Endodermal cell (in vitro differentiated cells): ENCODE data around the gene RIN3. TPM values are rescaled to one million over a fixed set of nuclear protein-coding genes. Genes with fewer than 3 reads are reported as not detected.

Experiments
- DNase-seq: peaks from one replicate; pipeline ENCODE4 v3.0.0-alpha.2; 2017
- H3K27ac ChIP-seq: 2 replicates; pipeline ENCODE4 v1.5.1; 2013; ENCODE audit warnings: mild to moderate bottlenecking, low read depth, low read length, moderate library complexity
- H3K27me3 ChIP-seq: 2 replicates; pipeline ENCODE4 v1.6.1; 2013; ENCODE audit warnings: mild to moderate bottlenecking, low read length, moderate library complexity; ENCODE audit not compliant: insufficient read depth, control insufficient read depth, poor library complexity, severe bottlenecking
- H3K36me3 ChIP-seq: 2 replicates; pipeline ENCODE4 v1.7.0; 2013; ENCODE audit warnings: mild to moderate bottlenecking, low read length, moderate library complexity; ENCODE audit not compliant: control insufficient read depth, insufficient read depth
- H3K4me1 ChIP-seq: one replicate; pipeline ENCODE4 v1.7.0; 2013; ENCODE audit warnings: low read length; ENCODE audit not compliant: control insufficient read depth, insufficient read depth
- H3K4me3 ChIP-seq: 2 replicates; pipeline ENCODE4 v1.5.1; 2013; ENCODE audit warnings: mild to moderate bottlenecking, low read length, moderate library complexity
- H3K9ac ChIP-seq: 2 replicates; pipeline ENCODE4 v1.6.1; 2013; ENCODE audit warnings: mild to moderate bottlenecking, low read length, moderate library complexity; ENCODE audit not compliant: poor library complexity, severe bottlenecking; ENCODE audit errors: extremely low read depth
- H3K9me3 ChIP-seq: 2 replicates; pipeline ENCODE4 v1.6.1; 2013; ENCODE audit warnings: mild to moderate bottlenecking, low read length, moderate library complexity; ENCODE audit not compliant: control insufficient read depth
- H3K27ac Mint-ChIP-seq: 2 replicates; pipeline ENCODE4 v1.8.0; 2020; ENCODE audit warnings: mixed read lengths
- H3K27me3 Mint-ChIP-seq: 2 replicates; pipeline ENCODE4 v1.8.0; 2021; ENCODE audit warnings: mild to moderate bottlenecking, mixed read lengths; ENCODE audit not compliant: insufficient read depth
- H3K36me3 Mint-ChIP-seq: 2 replicates; pipeline ENCODE4 v1.8.0; 2020; ENCODE audit warnings: low read depth, mixed read lengths
- H3K4me1 Mint-ChIP-seq: 2 replicates; pipeline ENCODE4 v1.8.0; 2020; ENCODE audit warnings: mixed read lengths
- H3K4me3 Mint-ChIP-seq: 2 replicates; pipeline ENCODE4 v1.8.0; 2020; ENCODE audit warnings: mild to moderate bottlenecking, moderate library complexity, mixed read lengths
- H3K9me3 Mint-ChIP-seq: 2 replicates; pipeline ENCODE4 v1.8.0; 2020; ENCODE audit warnings: mild to moderate bottlenecking, mixed read lengths
- WGBS, 2 experiments: methylation state at CpG; one replicate each; pipeline versions ENCODE4 v1.1.5 to v1.1.7; 2013; ENCODE audit warnings: missing lambda C conversion rate in 2 of 2, mixed read lengths in 1 of 2; ENCODE audit not compliant: insufficient coverage in 1 of 2, insufficient read length in 1 of 2; 5-methylcytosine and 5-hydroxymethylcytosine counted together
- total RNA-seq, 2 donors: library from RNA; stranded (reverse); fragmentation: NEBNext Ultra II Directional in 1 of 2; extraction: Animal tissue kit (Norgen Biotek cat#: 25700) in 1 of 2; gene quantifications; 2 replicates in 1 of 2; 3 replicates in 1 of 2; pipeline ENCODE4 v1.2.1, GENCODE V29; 2021
- TF ChIP-seq, protein P1 (sequence below): fragments of 200-600 bp; sonication (generic); conservative IDR thresholded peaks from 2 replicates; pipeline ENCODE4 v1.5.0; 2021; ENCODE audit warnings: antibody characterized with exemption, mild to moderate bottlenecking

The RIN3 gene
- total RNA-seq, 2 donors from 2014 or later, result 5.2 to 6.0 TPM

DNA sequence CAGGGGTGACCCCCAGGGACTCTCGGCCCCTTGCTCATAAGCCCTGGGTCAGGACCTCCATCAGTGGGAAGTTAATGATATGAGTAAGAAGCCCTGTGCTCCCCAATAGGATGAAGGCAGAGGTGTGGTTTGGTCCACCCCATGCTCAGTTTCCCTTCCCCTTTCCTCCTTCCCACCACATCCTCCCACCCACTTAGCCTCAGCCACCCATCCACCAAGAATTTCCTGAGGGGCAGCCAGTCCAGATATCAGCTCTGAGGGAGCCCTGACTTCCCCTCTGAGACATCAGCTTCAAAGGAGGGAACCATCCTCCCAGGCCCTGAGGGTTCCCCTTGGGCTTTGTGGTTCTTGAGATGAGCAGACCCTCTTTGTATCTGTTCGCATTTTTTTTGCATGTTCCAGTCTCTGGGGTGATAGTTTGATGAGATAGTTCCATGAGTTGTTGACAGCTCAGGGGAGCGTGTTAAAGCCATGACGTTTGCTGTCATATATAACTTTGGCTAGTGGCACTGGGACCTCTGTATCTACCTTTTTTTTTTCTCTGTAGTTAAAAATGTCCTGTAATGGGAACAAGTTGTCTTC, 163.6 kb downstream of the RIN3 start:
- Mint-ChIP-seq H3K4me3 (no peak overlapping the region), H3K9me3 (no peaks in the 10 kb centered on the region), H3K36me3 (peaks cover 3% of the 10 kb centered on the region), H3K27me3 (no peaks in the 10 kb centered on the region), H3K27ac (no peak overlapping the region), H3K4me1 (no peaks in the 10 kb centered on the region)
- Histone ChIP-seq H3K36me3 (no peaks in the 10 kb centered on the region), H3K4me1 (no peaks in the 10 kb centered on the region), H3K9me3 (no peaks in the 10 kb centered on the region), H3K27me3 (no peaks in the 10 kb centered on the region), H3K9ac (no peak overlapping the region), H3K27ac (no peak overlapping the region), H3K4me3 (no peak overlapping the region)
- TF ChIP-seq, protein P1, sequence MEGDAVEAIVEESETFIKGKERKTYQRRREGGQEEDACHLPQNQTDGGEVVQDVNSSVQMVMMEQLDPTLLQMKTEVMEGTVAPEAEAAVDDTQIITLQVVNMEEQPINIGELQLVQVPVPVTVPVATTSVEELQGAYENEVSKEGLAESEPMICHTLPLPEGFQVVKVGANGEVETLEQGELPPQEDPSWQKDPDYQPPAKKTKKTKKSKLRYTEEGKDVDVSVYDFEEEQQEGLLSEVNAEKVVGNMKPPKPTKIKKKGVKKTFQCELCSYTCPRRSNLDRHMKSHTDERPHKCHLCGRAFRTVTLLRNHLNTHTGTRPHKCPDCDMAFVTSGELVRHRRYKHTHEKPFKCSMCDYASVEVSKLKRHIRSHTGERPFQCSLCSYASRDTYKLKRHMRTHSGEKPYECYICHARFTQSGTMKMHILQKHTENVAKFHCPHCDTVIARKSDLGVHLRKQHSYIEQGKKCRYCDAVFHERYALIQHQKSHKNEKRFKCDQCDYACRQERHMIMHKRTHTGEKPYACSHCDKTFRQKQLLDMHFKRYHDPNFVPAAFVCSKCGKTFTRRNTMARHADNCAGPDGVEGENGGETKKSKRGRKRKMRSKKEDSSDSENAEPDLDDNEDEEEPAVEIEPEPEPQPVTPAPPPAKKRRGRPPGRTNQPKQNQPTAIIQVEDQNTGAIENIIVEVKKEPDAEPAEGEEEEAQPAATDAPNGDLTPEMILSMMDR, result no peak
- DNase-seq, result no peak
- 83% methylated on average over 4 of the region's 4 CpGs; no CpG with 5 or more reads in 1 of the 2 experiments for WGBS, 2 experiments

DNA sequence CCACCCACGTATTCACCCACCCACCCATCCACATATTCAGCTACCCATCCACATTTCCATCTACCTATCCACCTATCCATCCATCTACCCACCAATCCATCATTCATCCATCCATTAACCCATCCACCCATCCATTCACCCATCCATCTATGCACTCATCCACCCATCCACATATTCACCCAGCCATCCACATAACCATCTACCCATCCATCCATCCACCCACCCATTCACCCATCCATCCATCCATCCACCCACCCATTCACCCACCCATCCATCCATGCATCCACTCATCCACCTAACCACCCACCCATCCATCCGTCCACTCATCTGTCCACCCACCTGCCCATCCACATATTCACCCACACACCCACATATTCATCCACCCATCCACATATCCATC, 164.4 kb downstream of the RIN3 start:
- Mint-ChIP-seq H3K9me3 (no peaks in the 10 kb centered on the region), H3K27me3 (no peaks in the 10 kb centered on the region), H3K4me3 (no peak overlapping the region), H3K36me3 (peaks cover 3% of the 10 kb centered on the region), H3K4me1 (no peaks in the 10 kb centered on the region), H3K27ac (no peak overlapping the region)
- Histone ChIP-seq H3K36me3 (no peaks in the 10 kb centered on the region), H3K4me3 (no peak overlapping the region), H3K4me1 (no peaks in the 10 kb centered on the region), H3K9ac (no peak overlapping the region), H3K27me3 (no peaks in the 10 kb centered on the region), H3K9me3 (no peaks in the 10 kb centered on the region), H3K27ac (no peak overlapping the region)
- 90 to 100% methylated on average over 1 to 2 of the region's 2 CpGs for WGBS, 2 experiments
- DNase-seq, result no peak
- TF ChIP-seq, protein P1, result no peak

DNA sequence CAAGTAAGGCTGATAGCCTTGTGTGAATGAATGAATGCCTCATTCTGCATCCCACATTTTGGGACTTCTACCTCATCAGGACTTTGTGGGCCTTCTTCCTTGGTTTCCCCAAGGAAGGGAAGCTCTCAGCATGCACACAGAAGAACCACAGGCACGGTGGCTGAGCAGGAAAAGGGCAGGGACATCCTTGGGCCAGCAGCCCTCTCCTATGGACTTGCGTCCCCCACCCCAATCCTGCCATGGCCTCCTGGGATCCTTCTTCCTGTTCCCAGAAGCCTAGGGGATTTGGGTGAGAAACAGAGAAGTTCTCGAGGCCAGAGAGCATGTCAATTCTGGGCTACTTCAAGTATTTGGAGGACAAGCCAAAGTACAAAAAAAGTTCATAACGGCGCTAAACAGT, 165.2 kb downstream of the RIN3 start:
- 85 to 87% methylated on average over 4 to 5 of the region's 5 CpGs for WGBS, 2 experiments
- H3K4me1 Mint-ChIP-seq, result no peaks in the 10 kb centered on the region
- Histone ChIP-seq H3K27me3 (no peaks in the 10 kb centered on the region), H3K27ac (no peak overlapping the region), H3K36me3 (no peaks in the 10 kb centered on the region), H3K9ac (no peak overlapping the region), H3K4me1 (no peaks in the 10 kb centered on the region), H3K4me3 (no peak overlapping the region), H3K9me3 (no peaks in the 10 kb centered on the region)
- H3K9me3 Mint-ChIP-seq, result no peaks in the 10 kb centered on the region
- TF ChIP-seq, protein P1, result no peak
- H3K27me3 Mint-ChIP-seq, result no peaks in the 10 kb centered on the region
- no peak overlapping the region for H3K27ac Mint-ChIP-seq
- H3K36me3 Mint-ChIP-seq, result peaks cover 3% of the 10 kb centered on the region
- DNase-seq, result no peak
- H3K4me3 Mint-ChIP-seq, result no peak overlapping the region
